ENCODE results near the gene TMEM233. TPM values are rescaled to one million over a fixed set of nuclear protein-coding genes. Genes with fewer than 3 reads are reported as not detected.
A peak's percentile ranks its signal among the peaks of the same experiment; 100 is the strongest.

TMEM233 gene
- total and polyA plus RNA-seq, 9 of the 15 experiments (the other 6 are each of a cell fraction or from before 2014, with no cell fraction given), result 0.04 to 0.17 (median 0.07) TPM; not detected in 2

GRCh38 chr12:119544765-119545625 is 48.6 kb upstream of the TMEM233 start:
- intact Hi-C loops (cut with micrococcal nuclease) (loop anchor here (1.0 kb wide), 2 partner anchors 101 to 104 kb away; no protein-coding TSS in a partner anchor), in situ Hi-C loops (cut with MboI) (loop anchor here (5.0 kb wide), 1 partner anchor 108 kb away; no protein-coding TSS in a partner anchor)
- Histone ChIP-seq H3K36me3 (ENCODE audit: control insufficient read depth, insufficient read depth, low read length) (no peaks in the 10 kb centered on the region), H3K27me3 (ENCODE audit: control insufficient read depth in 2 of 2, insufficient read depth in 2 of 2, low read length in 2 of 2) (no peaks in the 10 kb centered on the region), H3K79me2 (ENCODE audit: control insufficient read depth, insufficient read depth, low read length) (no peaks in the 10 kb centered on the region), H3K4me2 (ENCODE audit: insufficient read depth, low read length) (no peak overlapping the region), H3K4me1 (replicated peaks in 1 of 2; ENCODE audit: control insufficient read depth in 2 of 2, insufficient read depth in 2 of 2, low read length in 2 of 2) (no peaks in the 10 kb centered on the region), H2AFZ (ENCODE audit: low read depth, low read length) (no peak overlapping the region), H3K9me3 (replicated peaks; ENCODE audit: control insufficient read depth, insufficient read depth, low read depth, low read length) (no peaks in the 10 kb centered on the region), H3K27ac (ENCODE audit: extremely low read depth, low read depth, low read length) (no peak overlapping the region), H3K4me3 (no peak overlapping the region), H3K9ac (ENCODE audit: insufficient read depth in 1 of 2, low read depth in 2 of 2, low read length in 2 of 2) (no peak overlapping the region), H3K9me1 (ENCODE audit: control insufficient read depth, insufficient read depth, low read length) (no peaks in the 10 kb centered on the region), H4K20me1 (replicated peaks; ENCODE audit: control insufficient read depth, insufficient read depth, low read length) (no peaks in the 10 kb centered on the region)
- POLR2A ChIA-PET, result interaction anchor here (0.6 to 1.2 kb wide), 2 partner anchors 98 to 542 kb away, joined by 3 read pairs; no protein-coding TSS in a partner anchor
- DNase-seq (ENCODE audit: extremely low read depth in 1 of 4, low spot score in 3 of 4), result peak; percentile 74 to 85 (median 82)
- ATAC-seq, result peak; percentile 92
- CTCF ChIA-PET (ENCODE audit: low intra/inter-chr PET ratio), result interaction anchor here (2.1 kb wide), 1 partner anchor 101 kb away, joined by 12 read pairs; no protein-coding TSS in a partner anchor
- no TSS peak for BruUV-seq (replicated peaks)
- peak; percentile 98 for FAIRE-seq
- 0% methylated on average over 8 of the region's 9 CpGs for WGBS (ENCODE audit: insufficient coverage, low coverage, missing lambda C conversion rate)
- TF ChIP-seq ZNF384 (IDR thresholded peaks at IDR 0.05; ENCODE audit: low read depth, low read length) (0 out of 2 replicates have a peak, but pooled peaks have one; percentile 36), ZNF263 (CRISPR knock-in tag; IDR thresholded peaks at IDR 0.05; ENCODE audit: borderline replicate concordance) (no peak), SMC3 (conservative IDR thresholded peaks at IDR 0.05; ENCODE audit: insufficient read depth, low read depth, low read length) (peak; percentile 79), CC2D1A (IDR thresholded peaks at IDR 0.05) (peak; percentile 44; the same call in 1 of the 2 replicates), NCOA6 (IDR thresholded peaks at IDR 0.05) (no peak), FOXK2 (conservative IDR thresholded peaks at IDR 0.05 in 1 of 2, IDR thresholded peaks at IDR 0.05 in 1 of 2; ENCODE audit: low read depth in 2 of 2) (no peak), MAZ (CRISPR knock-in tag; conservative IDR thresholded peaks at IDR 0.05 in 1 of 2, IDR thresholded peaks at IDR 0.05 in 1 of 2) (peak in 1 of 2 experiments; percentile 59; a peak in 2 of 4 replicates), RAD21 (CRISPR knock-in tag; conservative IDR thresholded peaks at IDR 0.05 in 1 of 2, IDR thresholded peaks at IDR 0.05 in 1 of 2) (peak; percentile 71 to 82)
- TF ChIP-seq, protein P1, sequence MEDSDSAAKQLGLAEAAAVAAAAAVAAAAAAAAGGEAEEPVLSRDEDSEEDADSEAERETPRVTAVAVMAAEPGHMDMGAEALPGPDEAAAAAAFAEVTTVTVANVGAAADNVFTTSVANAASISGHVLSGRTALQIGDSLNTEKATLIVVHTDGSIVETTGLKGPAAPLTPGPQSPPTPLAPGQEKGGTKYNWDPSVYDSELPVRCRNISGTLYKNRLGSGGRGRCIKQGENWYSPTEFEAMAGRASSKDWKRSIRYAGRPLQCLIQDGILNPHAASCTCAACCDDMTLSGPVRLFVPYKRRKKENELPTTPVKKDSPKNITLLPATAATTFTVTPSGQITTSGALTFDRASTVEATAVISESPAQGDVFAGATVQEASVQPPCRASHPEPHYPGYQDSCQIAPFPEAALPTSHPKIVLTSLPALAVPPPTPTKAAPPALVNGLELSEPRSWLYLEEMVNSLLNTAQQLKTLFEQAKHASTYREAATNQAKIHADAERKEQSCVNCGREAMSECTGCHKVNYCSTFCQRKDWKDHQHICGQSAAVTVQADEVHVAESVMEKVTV (CRISPR knock-in tag; IDR thresholded peaks at IDR 0.05), result peak; percentile 33; the same call in 1 of the 2 replicates
- TF ChIP-seq, protein P2, sequence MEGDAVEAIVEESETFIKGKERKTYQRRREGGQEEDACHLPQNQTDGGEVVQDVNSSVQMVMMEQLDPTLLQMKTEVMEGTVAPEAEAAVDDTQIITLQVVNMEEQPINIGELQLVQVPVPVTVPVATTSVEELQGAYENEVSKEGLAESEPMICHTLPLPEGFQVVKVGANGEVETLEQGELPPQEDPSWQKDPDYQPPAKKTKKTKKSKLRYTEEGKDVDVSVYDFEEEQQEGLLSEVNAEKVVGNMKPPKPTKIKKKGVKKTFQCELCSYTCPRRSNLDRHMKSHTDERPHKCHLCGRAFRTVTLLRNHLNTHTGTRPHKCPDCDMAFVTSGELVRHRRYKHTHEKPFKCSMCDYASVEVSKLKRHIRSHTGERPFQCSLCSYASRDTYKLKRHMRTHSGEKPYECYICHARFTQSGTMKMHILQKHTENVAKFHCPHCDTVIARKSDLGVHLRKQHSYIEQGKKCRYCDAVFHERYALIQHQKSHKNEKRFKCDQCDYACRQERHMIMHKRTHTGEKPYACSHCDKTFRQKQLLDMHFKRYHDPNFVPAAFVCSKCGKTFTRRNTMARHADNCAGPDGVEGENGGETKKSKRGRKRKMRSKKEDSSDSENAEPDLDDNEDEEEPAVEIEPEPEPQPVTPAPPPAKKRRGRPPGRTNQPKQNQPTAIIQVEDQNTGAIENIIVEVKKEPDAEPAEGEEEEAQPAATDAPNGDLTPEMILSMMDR (IDR thresholded peaks at IDR 0.05 in 2 of 3, conservative IDR thresholded peaks at IDR 0.05 in 1 of 3; ENCODE audit: insufficient read depth in 2 of 3, low read depth in 1 of 3, low read length in 3 of 3), result peak; percentile 75 to 88 (median 84)

Measured in K562 (cell line).